Activated CD8-positive, alpha-beta memory T cell treated with anti-CD3 and anti-CD28 coated beads, Interleukin-2, amount 50 U/mL, for 1 hour (primary cell): ENCODE data around the gene BIRC6.

Source experiments
- DNase-seq: peaks from one replicate; pipeline ENCODE4 v3.0.0-alpha.2; 2020; ENCODE audit errors: extremely low read depth

Gene BIRC6

DNA sequence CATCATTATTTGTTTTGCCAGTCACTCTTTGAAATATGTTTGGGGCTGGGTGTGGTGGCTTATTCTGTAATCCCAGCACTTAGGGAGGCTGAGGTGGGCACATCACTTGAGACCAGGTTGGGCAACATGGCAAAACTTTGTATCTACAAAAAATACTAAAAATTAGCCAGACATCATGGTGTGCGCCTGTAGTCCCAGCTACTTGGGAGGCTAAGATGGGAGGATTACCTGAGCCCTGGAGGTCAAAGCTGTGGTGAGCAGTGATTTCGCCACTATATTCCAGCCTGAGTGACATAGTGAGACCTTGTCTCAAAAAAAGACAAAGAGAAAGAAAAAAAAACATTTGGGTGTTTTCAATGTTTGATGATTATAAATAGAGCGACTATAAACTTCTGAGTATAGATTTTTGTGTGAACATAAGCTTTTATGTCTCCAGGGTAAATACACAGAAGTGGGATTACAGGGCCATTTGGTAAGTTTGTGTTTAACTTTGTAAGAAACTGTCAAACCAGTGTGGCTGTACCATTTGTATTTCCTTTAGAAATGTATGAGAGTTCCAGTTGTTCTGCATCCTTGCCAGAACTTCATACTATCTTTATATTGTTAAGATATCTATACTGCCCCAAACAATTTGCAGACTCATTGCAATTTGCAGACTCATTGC is 15.8 kb downstream of the BIRC6 start:
- DNase-seq = no peak

DNA sequence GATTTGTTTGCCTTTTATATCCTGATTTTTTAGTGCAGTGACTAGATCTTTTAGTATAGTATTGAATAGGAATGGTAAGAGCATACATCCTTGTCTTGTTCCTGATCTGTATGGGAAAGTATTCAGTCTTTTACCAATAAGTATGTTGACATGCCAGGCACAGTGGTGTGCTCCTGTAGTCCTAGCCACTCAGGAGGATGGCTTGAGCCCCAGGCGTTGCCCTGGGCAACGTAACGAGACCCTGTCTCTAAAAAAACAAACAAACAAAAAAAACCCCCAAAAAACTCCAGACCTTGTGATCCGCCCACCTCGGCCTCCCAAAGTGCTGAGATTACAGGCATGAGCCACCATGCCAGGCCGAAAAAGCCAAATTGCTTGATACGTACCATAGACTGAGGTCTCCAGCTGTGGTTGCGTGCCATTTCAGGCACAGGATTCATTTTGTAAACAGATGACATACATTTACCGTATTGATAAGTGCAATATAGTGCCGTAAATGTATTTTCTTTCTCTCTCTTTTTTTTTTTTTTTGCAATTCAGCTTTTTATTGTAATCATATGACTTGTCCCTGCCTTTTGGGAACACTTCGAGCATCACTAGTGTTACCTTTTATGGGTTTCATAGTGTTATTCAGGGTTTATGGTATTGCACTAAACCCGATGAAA is 18.5 kb downstream of the BIRC6 start:
- no peak for DNase-seq

DNA sequence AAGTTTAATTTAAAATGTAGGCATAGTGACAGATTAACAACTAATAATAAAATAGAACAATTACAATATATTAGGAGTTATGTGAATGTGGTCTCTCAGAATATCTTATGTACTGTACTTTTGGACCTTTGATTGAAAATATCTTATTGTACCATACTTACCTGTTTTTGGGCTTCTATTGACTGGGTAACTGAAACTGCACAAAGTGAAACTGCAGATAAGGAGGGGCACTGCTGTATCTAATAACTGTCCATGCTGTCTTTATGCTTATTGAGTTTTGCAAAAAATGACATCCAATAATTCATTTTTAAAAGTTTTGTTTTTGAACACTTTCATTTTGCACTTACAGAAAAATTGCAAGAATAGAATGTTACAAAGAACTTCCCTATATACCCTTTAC is 19.9 kb downstream of the BIRC6 start:
- DNase-seq = no peak

DNA sequence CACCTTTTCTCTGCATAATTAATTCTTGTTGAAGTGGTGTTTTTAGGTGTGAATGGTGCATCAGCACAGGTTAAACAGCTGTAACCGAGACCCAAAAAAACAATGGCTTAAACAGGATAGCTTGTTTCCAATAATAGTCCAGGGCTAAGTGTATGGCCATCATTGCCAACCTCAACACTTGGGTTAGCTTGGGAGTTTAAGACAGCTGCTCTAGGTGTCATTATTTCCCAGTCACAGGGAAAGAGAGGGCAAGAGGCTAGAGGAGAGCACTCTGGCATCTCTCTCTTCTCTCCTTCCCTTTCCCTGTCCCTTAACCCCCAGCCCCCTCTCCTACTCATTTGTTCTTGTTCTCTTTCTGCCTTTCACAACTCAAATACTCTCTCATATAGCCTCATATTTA is 21.1 kb downstream of the BIRC6 start:
- DNase-seq = no peak

DNA sequence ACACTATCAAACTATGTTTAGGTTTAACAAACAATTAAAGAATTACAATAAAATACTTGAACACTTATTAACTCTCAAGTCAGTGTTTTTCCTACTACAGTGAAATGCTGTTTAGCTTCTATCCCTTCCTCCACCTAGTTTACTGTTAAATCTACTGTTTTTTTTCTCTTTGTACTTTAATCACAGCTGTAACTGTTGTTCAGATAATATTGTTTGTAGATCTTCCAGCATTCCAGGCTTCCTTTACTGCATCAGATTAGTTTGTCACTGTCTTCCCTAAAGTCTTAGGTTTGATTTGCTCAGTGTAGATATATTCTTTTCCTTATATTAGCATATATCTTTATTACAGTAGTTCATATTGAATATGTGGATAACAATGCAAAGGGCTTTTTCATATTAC is 22.5 kb downstream of the BIRC6 start:
- no peak for DNase-seq

DNA sequence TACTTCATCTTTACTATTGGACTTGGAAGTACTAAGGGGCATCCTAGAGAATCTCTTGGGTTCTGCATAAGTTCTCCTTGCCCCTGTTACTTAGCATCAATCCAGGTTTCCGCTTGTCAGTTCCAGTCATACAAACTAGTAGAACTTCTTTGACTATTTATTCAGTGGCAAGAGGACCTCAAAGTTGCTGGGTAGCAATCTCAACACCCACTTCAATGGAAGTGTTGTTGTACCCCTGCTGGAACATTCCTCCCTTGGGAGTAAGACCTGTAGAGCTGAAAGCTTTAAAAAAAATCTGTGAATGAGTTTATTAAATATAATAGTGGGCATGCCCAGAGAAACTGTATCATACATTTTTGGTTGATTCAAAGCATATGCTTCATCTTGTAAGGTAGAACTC is 27.0 kb downstream of the BIRC6 start:
- no peak for DNase-seq

DNA sequence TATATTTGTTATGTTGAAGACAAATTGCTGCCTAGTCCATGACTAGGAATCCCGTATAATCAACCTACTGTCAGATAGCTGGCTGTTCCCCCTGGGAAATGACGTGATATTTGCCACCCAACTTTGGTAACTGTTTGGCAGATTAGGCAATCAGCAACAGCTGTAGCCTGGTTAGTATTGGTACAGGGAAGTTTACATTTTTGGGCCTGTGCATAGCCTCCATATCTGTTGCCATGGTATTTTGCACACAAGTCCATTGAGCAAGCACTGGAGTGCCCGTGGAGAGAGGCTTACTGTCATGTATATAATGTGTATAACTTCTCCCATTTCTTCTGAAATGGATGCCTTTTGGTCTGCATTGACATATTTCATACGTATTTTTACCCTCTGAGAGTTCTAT is 27.7 kb downstream of the BIRC6 start:
- DNase-seq = no peak

DNA sequence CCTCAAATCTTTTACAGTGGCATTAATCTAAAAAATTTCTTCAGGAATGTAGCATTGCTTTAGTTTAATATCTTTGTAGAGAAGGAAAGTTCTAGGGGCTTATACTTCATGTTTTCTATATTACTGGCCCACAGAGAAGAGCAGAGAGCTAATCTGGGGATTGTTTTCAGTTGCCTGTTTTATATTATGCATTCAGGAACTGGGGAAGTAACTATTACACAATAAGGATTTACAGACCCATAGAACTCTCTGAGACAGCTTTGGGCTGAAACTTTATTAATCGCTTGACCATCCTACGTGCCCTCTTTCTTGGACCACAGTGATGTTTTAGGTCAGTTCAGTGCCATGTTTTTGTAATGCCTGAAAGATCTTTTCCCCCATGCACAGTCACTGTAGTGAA is 29.9 kb downstream of the BIRC6 start:
- DNase-seq = no peak

DNA sequence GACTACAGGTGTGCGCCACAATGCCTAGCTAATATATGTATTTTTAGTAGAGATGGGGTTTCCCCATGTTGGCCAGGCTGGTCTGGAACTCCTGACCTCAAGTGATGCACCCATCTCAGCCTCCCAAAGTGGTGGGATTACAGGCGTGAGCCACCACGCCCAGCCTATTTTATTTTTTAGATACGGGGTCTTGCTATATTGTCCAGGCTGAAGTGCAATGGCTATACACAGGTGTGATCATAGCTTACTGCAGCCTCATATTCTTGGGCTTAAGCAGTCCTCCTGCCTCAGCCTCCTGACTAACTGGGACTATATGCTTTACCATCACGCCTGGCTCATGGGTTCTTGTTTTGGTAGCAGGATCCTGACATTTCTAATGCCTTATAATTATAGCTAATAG is 42.4 kb downstream of the BIRC6 start:
- DNase-seq = no peak

DNA sequence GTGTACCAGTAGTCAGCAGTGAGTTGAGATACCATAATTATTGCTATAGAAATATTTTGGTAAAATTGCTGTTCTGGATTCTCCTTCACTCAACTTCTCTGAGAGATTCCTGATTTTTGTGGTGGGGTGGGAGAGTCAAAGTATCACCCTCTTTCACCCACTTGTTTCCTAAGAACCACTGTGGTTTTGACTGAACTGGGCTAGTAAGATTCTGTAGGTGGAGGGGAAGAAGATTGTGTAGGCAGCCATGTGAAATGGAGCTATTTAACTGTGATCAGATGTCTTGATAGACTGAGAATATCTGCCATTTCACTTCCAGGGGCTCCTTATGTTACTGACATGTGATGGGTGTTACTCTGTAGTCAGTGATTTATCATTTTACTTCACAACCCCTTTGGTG is 45.3 kb downstream of the BIRC6 start:
- no peak for DNase-seq

DNA sequence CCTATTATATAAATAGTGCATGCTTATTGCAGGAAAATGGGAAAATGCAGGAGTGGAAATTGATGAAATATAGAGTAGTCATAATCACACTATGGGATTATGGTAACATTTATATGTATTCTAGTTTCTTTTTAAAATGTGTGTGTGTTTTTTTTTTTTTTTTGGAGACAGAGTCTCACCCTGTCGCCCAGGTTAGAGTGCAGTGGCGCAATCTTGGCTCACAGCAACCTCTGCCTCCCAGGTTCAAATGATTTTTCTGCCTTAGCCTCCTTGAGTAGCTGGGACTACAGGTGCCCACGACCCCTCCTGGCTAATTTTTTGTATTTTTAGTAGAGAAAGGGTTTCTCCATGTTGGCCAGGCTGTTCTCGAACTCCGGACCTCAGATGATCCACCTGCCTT is 47.0 kb downstream of the BIRC6 start:
- no peak for DNase-seq

DNA sequence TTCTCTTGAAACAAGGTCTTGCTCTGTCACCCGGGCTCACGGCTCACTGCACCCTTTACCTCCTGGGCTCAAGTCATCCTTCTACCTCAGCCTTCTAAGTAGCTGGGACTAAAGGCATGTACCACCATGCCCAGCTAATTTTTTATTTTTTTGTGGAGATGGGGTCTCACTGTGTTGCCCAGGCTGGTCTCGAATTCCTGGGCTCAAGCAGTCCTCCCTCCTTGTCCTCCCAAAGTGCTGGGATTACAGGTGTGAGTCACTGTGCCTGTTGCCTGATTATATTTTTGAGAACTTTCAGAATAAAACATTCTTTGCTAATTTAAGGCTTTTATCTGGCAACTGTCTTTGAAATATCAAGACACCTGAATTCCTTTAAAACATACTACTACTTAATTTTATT is 47.9 kb downstream of the BIRC6 start:
- no peak for DNase-seq

DNA sequence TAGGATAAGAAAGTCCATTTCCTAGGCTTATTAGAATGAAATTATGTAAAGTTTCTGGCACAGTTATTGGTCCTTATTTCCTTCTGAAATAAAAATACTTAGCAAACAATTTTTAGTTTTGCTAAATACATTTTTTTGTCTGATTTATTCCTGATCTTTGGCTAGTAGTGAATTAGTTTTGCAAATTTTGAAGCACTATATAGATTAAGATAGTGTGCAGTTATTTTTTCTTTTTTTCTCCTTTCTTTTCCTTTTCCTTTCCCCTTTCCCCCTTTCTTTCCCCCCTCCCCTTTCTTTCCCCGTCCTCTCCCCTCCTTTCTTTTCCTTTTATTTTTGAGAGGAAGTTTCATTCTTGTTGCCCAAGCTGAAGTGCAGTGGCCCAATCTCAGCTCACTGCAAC is 59.7 kb downstream of the BIRC6 start:
- no peak for DNase-seq

DNA sequence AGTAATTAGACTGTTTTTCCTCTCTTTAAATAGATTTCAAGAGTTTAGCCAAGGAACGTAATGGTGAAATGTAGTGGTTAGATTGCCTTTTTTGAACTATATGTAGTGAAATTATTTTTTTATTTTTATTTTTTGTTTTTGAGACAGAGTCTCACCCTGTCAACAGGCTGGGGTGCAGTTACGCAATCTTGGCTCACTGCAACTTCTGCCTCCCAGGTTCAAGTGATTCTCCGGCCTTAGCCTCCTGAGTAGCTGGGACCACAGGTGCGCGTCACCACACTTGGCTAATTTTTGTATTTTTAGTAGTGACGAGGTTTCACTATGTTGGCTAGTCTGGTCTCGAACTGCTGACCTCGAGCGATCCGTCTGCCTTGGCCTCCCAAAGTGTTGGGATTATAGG is 60.8 kb downstream of the BIRC6 start:
- no peak for DNase-seq

DNA sequence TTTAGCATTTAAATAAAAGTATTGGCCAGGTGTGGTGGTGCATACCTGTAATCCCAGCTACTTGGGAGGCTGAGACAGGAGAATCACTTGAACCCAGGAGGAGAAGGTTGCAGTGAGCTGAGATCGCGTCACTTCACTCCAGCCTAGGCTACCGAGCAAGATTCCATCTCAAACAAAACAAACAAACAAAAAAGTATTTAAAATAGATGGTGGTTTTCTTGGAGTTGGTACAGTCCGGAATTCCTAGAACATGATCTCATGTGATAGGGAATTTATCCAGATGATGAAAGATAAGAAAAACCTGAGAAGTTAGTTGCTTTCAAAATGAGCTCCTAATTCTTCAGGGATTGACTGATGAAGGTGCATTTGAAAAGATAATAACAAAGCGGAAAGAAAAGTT is 62.0 kb downstream of the BIRC6 start:
- no peak for DNase-seq

DNA sequence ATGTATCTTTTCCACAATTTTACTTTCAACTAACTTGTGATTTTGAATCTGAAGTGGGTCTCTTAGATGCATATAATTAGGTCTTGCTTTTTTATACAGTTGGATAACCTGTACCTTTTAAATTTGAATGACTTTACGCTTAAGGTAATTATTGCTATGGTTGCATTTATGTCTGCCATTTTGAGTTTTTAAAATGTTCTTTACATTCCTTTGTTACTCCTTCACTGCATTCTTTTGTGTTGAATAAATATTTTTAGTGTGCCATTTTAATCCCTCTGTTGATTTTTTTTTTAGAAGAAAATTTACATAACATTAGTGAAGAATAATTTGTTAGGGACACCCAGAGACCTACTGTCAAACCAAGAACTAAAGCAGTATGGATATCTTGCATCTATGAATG is 65.3 kb downstream of the BIRC6 start:
- DNase-seq = no peak

DNA sequence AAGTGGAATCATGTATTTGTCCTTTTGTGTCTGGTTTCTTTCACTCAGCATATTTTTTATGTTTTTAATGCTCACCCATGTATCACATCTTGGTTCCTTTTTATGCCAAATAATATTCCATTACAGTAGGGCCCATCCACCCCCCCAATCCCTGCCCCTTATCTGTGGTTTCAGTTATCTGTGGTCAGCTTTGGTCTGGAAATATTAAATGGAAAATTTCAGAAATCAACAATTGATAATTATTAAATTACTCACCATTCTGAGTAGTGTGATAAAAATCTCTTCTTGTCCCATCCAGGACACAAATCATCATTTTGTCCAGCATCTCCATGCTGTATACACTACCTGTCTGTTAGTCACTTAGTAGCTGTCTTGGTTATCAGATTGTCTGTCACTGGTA is 66.7 kb downstream of the BIRC6 start:
- DNase-seq = no peak

DNA sequence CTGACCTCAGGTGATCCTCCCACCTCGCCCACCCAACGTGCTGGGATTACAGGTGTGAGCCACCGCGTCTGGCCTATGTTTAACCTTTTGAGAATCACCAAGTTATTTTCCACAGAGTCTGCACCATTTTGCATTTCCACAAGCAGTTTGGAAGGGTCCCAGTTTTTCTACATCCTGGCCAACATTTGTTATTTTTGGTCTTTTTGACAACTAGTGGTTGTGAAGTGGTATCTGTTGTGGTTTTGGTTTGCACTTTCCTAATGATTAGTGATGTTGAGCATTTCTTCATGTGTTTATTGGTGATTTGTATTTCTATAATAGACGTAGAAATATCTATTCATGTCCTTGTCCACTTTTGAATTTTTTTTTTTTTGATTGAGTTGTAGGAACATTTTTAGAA is 67.9 kb downstream of the BIRC6 start:
- no peak for DNase-seq

DNA sequence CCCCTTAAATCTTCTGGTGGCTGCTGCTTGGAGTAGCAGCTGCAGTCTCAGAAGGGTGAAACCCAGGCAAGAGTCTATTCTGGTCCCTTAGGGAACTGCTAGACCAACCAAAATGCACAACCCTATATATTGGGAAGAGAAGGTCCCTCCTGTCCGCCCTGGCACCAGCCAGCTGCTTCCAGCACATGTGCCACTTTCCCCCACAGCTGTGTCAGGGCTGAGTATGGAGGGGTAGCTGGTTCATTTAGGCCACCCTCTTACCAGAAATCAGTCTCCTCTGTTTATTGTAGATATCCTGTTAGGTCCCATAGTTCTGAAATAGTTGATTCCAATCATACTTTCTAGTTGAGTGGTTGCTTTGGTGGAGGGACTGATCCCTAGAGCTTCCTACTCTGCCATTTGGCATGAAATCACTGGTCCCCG is 68.9 kb downstream of the BIRC6 start:
- no peak for DNase-seq

DNA sequence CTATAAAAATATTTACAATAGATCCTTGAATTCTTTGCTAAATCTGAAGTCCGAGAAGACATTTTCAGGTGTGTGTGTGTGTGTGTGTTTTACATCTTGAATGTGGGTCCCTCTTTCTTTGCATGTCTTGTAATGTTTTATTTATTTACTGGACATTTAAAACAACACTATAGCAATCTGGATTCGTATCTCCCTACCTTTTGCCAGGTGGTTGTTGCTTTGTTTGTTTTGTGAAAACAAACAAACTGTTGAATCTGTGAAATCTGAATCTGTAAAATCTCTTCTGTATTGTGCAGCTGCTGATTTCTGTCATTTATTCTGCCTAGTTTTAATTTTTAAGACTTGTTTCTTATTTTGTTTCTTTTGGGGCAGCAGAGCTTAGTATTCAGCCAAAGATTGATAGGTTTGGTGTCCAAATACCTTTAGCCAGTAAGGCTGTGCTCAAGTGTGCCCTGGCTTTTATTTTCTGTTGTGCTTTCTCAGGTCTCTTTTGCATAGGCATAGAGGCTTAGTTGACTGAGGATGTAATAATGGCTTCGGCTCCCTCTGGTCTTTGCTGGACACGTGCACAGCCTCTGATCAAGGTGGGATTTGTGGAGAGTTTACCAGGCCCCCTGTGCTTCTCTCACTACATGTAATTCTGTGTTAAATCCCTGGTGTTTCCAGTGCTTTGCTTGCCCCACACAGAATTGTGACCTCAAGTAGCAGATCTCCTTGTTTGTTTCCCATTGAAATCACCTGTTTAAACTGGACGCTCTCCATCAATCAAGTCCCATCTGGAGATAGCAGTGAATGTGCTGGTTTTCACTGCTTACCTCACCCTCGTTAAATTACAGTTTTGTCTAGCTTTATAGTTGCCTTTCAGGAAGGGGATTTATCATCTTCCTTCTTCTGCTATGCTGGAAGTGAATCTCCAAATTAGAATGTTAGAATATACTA is 71.1 kb downstream of the BIRC6 start:
- DNase-seq = no peak

DNA sequence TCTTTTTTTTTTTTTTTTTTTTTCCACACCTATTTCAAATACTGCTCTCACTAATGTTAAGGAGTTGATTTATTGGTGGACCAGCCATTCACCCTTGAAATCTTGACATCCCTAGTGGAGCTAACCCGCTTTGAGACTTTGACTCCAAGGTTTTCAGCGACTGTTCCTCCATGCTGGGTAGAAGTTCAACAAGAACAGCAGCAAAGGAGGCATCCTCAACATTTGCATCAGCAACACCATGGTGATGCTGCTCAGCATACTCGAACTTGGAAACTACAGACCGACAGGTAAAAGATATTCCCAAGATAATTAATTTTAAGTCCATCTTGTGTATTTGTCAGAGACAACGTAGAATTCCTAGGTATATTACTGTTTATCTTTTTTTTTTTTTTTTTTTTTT is 74.0 kb downstream of the BIRC6 start:
- no peak for DNase-seq

DNA sequence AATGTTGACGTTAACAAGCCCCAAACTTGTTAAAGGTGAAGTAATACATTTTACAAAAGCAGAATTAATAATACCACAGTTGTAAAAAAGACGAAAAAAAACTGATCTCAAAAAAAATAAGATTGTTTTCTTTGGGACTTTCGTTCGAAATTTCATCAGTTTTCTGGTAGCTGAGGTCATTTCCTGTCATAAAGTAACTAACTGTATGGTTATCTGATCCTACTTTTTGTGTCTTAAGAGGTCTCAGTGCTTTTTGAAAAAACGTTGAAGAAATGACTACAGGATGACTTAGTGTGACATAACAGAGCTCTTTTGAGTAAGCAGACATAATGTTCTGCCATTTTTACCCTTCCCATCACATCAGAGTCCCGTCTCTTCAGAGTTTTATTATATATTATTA is 79.3 kb downstream of the BIRC6 start:
- no peak for DNase-seq

DNA sequence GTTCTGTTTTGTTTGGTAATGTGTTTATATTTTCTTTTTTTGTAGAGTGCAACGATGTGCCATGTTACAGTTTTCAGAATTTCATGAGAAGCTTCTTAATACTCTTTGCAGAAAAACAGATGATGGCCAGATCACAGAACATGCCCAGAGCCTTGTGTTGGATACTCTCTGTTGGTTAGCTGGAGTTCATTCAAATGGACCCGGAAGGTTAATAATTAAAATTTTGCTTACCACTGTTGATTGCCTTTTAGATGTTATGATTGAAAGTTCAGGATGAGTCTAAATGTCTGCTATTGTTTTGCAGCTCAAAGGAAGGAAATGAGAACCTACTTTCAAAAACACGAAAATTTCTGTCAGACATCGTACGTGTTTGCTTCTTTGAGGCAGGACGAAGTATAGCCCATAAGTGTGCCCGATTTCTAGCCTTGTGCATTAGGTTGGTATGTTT is 85.2 kb downstream of the BIRC6 start:
- DNase-seq = no peak
